Left ventricle myocardium inferior (tissue), 1 donor: ENCODE data around the gene ULBP2. TPM values are rescaled to one million over a fixed set of nuclear protein-coding genes. Genes with fewer than 3 reads are reported as not detected.
"Not testable (repeated sequence)": the region's sequence is repeated elsewhere in the genome, so short reads cannot be mapped to it uniquely, and the experiment has no call there.

Experiments
- DNase-seq: peaks from one replicate; pipeline ENCODE4 v3.0.0-alpha.2; 2020
- H3K27ac ChIP-seq: fragments of 200-600 bp; replicated peaks from 2 replicates; pipeline ENCODE4 v1.8.0; 2021
- H3K27me3 ChIP-seq: fragments of 200-600 bp; 2 replicates; pipeline ENCODE4 v1.8.0; 2021; ENCODE audit warnings: low read depth
- H3K36me3 ChIP-seq: fragments of 200-600 bp; 2 replicates; pipeline ENCODE4 v1.8.0; 2021
- H3K4me1 ChIP-seq: fragments of 200-600 bp; 2 replicates; pipeline ENCODE4 v1.8.0; 2021
- H3K4me3 ChIP-seq: fragments of 200-600 bp; 2 replicates; pipeline ENCODE4 v1.8.0; 2021; ENCODE audit warnings: mild to moderate bottlenecking, moderate library complexity
- H3K9me3 ChIP-seq: fragments of 200-600 bp; replicated peaks from 2 replicates; pipeline ENCODE4 v1.8.0; 2021
- intact Hi-C: fragments of 100-400 bp; cut with micrococcal nuclease; formaldehyde crosslinking; loops from one replicate; pipeline ENCODE4 v1.11.0; 2022
- total RNA-seq: library from RNA; stranded (reverse); fragmentation: NEBNext Ultra II Directional; extraction: Animal tissue kit (Norgen Biotek cat#: 25700); gene quantifications from one replicate; pipeline ENCODE4 v1.2.1, GENCODE V29; 2021
- TF ChIP-seq, protein P1 (sequence below): fragments of 200-600 bp; IDR thresholded peaks from 2 replicates; pipeline ENCODE4 v1.8.0; 2021; ENCODE audit warnings: antibody characterized with exemption, mild to moderate bottlenecking, borderline replicate concordance
- donor health status: DM: no; HTN: yes; CAD: no; lungs with severe emphysema.

ULBP2 gene
- total RNA-seq, 1 donor from 2014 or later, result 0.93 TPM

DNA sequence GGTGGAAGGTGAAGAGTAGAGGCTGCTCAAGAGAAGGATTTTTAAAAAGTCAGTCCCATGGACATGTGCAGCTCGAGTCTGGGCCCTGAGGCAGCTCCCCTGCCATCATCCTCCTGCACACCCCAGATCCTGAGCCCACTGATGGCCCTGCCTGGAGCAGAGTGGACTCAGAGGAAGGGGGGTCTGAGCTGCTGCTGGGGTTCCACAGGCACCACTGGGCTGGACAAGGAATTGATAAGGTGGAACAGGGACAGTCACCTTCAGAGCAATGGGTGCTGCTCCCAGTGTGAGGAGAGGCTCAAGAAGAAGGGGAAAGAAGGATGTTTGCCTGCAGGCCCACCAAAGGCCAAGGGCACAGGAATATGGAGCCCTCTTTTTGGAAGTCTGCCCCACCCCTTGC is 6.2 kb downstream of the ULBP2 start:
- no peak overlapping the region for H3K27ac ChIP-seq
- H3K9me3 ChIP-seq, result no peaks in the 10 kb centered on the region
- no peak overlapping the region for H3K4me3 ChIP-seq
- H3K36me3 ChIP-seq, result no peaks in the 10 kb centered on the region
- intact Hi-C loops, result no loop called here
- no peak for DNase-seq
- TF ChIP-seq, protein P1, sequence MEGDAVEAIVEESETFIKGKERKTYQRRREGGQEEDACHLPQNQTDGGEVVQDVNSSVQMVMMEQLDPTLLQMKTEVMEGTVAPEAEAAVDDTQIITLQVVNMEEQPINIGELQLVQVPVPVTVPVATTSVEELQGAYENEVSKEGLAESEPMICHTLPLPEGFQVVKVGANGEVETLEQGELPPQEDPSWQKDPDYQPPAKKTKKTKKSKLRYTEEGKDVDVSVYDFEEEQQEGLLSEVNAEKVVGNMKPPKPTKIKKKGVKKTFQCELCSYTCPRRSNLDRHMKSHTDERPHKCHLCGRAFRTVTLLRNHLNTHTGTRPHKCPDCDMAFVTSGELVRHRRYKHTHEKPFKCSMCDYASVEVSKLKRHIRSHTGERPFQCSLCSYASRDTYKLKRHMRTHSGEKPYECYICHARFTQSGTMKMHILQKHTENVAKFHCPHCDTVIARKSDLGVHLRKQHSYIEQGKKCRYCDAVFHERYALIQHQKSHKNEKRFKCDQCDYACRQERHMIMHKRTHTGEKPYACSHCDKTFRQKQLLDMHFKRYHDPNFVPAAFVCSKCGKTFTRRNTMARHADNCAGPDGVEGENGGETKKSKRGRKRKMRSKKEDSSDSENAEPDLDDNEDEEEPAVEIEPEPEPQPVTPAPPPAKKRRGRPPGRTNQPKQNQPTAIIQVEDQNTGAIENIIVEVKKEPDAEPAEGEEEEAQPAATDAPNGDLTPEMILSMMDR, result no peak
- no peaks in the 10 kb centered on the region for H3K4me1 ChIP-seq
- H3K27me3 ChIP-seq, result peaks cover 52% of the 10 kb centered on the region

DNA sequence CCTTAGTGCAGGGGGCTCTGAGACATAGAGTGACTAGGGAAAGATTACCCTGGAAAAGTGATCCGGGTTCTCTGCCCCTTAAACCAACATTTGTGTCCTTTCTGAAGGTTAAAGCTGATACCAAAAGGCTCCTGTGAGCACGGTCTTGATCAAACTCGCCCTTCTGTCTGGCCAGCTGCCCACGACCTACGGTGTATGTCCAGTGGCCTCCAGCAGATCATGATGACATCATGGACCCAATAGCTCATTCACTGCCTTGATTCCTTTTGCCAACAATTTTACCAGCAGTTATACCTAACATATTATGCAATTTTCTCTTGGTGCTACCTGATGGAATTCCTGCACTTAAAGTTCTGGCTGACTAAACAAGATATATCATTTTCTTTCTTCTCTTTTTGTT is 6.8 kb downstream of the ULBP2 start:
- TF ChIP-seq, protein P1, result no peak
- H3K9me3 ChIP-seq, result no peaks in the 10 kb centered on the region
- no peaks in the 10 kb centered on the region for H3K36me3 ChIP-seq
- H3K4me1 ChIP-seq, result no peaks in the 10 kb centered on the region
- H3K27me3 ChIP-seq, result peaks cover 58% of the 10 kb centered on the region
- DNase-seq, result no peak
- intact Hi-C loops, result no loop called here
- no peak overlapping the region for H3K4me3 ChIP-seq
- no peak overlapping the region for H3K27ac ChIP-seq

DNA sequence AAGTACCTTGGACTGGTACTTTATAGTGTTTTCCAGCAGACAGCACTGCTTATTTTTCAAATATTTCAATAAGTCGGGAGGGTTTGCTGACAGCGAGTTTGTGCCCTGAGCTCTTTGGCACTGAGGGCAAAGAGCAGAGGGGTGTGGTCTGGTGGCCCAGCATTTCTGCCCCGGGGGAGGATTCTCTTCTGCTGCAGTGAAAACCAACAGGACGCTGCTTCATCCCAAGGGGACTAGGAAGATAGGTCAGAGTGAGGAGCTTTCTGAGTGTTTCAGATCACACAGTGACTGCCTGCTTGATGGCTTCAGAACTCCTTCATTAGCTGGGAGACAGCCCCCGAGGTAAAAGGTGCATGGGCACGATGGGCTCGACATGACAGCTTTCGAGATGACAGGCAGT is 8.6 kb downstream of the ULBP2 start:
- TF ChIP-seq, protein P1, result no peak
- intact Hi-C loops, result no loop called here
- no peak for DNase-seq
- Histone ChIP-seq H3K27me3 (peaks cover 76% of the 10 kb centered on the region), H3K4me1 (peaks cover 7% of the 10 kb centered on the region), H3K4me3 (no peak overlapping the region), H3K9me3 (no peaks in the 10 kb centered on the region), H3K36me3 (no peaks in the 10 kb centered on the region), H3K27ac (no peak overlapping the region)

- H3K36me3 ChIP-seq, result no peaks in the 10 kb centered on the region
- TF ChIP-seq, protein P1, result no peak
- no peaks in the 10 kb centered on the region for H3K9me3 ChIP-seq
- intact Hi-C loops, result no loop called here
- no peak overlapping the region for H3K27ac ChIP-seq
- no peak for DNase-seq
- H3K27me3 ChIP-seq, result peaks cover 83% of the 10 kb centered on the region
- H3K4me3 ChIP-seq, result no peak overlapping the region
- H3K4me1 ChIP-seq, result peaks cover 7% of the 10 kb centered on the region
These were observed 9.3 kb downstream of the ULBP2 start for GRCh38 chr6:149951096-149951495.

DNA sequence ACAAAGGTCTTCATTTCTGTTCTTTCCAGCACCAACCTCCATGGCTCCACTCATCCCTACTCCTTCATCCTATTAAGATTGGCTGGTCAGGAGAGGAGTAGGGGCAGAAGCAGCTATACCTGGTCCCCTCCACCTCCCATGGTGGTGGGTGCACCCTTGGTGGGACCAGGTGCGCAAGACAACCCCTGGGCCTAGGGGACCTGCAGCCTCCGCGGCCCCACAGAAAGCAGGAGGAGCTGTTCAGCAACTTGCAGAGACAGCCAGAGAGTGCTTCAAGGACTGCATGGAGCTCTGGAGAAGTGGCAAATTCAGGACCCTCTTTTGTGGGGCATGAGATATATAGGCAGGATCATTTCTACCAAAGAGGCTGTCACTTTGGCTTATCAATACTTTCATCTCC is 9.8 kb downstream of the ULBP2 start:
- Histone ChIP-seq H3K9me3 (no peaks in the 10 kb centered on the region), H3K27me3 (peaks cover 88% of the 10 kb centered on the region), H3K4me3 (no peak overlapping the region), H3K27ac (no peak overlapping the region), H3K4me1 (peaks cover 7% of the 10 kb centered on the region), H3K36me3 (no peaks in the 10 kb centered on the region)
- TF ChIP-seq, protein P1, result no peak
- intact Hi-C loops, result no loop called here
- DNase-seq, result no peak

DNA sequence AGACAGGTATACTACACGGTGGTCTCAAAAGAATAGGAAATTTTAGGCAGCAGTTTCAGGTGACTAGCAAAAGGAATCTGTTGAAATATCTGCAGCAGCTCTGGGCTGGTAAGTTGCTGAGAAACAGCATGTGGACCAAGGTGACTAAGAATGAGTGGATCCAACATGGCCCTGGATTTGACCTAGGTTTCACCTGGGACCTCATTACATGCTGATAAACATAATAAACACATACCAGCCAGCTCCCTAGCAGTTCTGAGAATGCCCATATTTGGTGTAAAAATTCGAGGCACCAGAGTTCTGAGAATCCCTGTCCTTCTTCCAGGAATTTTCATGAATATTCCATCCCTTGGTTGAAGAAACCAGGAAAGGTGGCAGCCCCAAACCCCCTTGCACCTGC is 11.6 kb downstream of the ULBP2 start:
- H3K9me3 ChIP-seq, intact Hi-C loops, DNase-seq, H3K36me3 ChIP-seq, H3K27ac ChIP-seq, H3K4me3 ChIP-seq, H3K4me1 ChIP-seq: not testable (repeated sequence)
- H3K27me3 ChIP-seq, result peaks cover 99% of the 10 kb centered on the region

GRCh38 chr6:149953934-149954327 is 12.1 kb downstream of the ULBP2 start:
- H3K9me3 ChIP-seq, intact Hi-C loops, H3K4me1 ChIP-seq, H3K27ac ChIP-seq, H3K36me3 ChIP-seq, DNase-seq: not testable (repeated sequence)
- H3K4me3 ChIP-seq, result peak overlapping the region; percentile 29
- peaks cover 98% of the 10 kb centered on the region for H3K27me3 ChIP-seq

GRCh38 chr6:149954328-149954983 is 12.6 kb downstream of the ULBP2 start:
- H3K9me3 ChIP-seq, H3K36me3 ChIP-seq, intact Hi-C loops, DNase-seq, H3K27ac ChIP-seq, H3K4me1 ChIP-seq: not testable (repeated sequence)
- Histone ChIP-seq H3K27me3 (peaks cover 98% of the 10 kb centered on the region), H3K4me3 (peak overlapping the region; percentile 29)

DNA sequence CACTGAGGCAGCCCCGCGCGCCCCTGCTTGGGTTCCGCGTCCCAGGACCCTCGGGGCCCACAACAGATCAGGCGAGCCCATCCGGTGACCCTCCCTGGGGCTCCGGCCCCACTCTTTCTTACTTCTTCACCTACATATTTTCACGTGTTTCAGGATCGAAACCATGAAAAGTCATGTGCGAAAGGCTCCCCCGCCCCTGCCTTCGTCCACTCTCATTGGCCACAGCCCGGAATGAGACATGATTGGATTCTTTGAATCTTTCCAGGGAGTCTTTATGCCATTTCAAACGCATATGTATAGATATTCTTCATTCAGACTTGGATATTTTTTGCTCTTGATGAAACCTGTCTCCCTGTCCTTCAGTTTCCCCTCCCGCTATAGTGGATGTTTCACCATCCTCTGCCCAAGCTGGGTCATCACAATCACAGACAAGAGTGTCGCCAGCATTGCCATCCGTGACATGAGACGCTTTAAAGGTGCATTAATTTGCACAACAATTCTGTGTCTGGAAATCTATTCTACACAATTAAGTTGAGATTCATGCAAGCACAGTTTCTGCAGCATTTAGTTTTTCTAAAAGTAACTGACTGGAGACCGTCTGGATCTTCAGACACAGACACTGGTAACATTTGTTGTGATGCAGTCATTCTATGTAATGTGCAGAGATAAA is 13.3 kb downstream of the ULBP2 start:
- H3K4me1 ChIP-seq, H3K36me3 ChIP-seq, intact Hi-C loops, H3K9me3 ChIP-seq, DNase-seq, H3K4me3 ChIP-seq, H3K27ac ChIP-seq: not testable (repeated sequence)
- peaks cover 98% of the 10 kb centered on the region for H3K27me3 ChIP-seq
